NCI-H1105 treated with DMSO at 0.1 percent for 48 hours (cell line): ENCODE data around the gene PEX11B.

Experiments used
- DNase-seq: peaks from one replicate; lab custom pipeline; 2025; lab: John Stamatoyannopoulos, UW

PEX11B gene

GRCh38 chr1:145906954-145907753 is 11.4 kb downstream of the PEX11B start:
- no peak for DNase-seq

DNA sequence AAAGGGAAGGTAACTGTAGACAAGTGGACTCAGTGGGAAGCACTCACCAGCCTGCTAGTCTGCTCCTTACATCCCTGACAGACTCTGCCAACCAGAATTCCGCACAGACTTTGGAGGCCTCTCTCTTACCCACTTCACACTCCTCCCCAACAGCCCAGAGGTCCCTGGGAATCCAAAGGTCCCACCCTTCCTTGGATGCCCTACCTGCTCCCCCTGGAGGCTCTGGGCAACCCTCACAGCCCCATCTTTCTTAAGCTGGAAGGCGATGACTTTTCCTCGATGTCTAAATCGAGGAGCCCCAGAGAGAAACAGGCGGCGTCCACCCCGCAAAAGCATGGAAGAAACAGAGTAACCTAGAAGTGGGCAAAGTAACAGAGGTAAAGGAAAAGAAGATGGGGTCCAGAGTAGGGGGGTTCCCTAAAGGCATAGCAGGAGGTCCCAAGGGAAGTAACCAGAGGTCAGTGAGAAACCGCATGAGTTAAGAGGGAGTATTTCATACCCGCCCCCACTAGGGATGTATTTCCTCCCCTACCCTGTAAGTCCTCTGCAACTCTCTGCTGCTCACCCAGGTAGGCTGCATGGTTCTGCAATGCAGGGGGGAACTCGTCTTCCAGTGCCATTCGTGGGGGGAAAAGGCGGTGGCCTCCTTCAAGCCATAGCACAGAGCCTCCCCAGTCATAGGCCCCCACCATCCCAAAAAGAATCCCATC is 17.1 kb downstream of the PEX11B start:
- DNase-seq: no peak

- DNase-seq: no peak
Measured at GRCh38 chr1:145898756-145899155, 19.8 kb downstream of the PEX11B start.

- no peak for DNase-seq
Measured at GRCh38 chr1:145897969-145898368, 20.5 kb downstream of the PEX11B start.

DNA sequence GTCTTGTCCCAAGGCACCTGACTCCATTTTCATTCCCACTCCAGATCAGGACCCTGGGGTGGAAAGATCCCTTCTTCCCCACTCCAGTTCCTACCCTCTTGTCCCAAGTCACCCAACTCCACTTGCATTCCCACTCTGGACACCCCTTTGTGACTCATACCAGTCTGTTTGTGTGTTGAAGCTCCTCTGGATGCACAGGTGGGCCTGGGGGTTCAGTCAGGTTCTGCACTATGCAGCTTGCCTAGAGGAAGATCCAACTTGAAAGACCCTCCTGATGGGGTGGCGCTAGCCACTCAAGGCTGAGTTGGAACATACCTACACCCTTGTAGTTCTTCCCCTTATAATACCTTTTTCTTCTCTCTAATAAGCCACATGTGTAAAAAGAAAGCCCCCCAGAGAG is 23.0 kb downstream of the PEX11B start:
- no peak for DNase-seq

DNA sequence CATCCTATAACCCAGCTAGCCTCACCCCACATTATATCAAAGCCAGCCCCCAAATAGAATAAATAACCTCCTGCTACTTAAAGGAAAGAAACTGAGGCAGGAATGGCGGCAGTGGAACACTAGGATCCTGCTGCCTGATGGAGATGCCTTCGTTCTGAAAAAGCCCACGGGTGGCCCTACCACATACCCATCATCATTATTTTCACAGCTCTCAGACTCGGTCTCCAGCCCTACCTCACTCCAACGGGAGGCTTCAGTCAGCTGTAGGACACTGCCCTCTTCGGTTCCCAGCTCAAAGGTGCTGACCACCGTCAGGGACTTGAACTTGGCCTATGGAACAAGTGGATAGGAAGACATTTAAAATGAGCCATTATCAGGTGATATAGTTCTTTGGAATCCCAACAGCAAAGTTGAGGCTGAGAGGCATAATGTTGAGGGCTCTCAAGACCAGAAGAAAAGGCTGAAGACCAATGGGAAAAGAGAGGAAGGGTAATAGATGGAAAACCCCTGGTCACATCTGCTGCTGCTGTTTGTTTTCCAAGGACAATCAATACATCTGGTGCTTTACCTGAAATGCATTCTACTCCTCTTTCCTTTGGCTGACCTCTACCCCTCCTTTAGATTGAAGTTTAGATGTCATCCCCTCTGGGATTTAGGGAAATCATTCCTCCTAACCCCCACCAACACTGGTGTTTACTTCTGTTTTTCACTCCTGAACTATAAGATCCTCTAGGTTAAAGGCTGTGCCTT is 25.0 kb downstream of the PEX11B start:
- no peak for DNase-seq

- no peak for DNase-seq
Measured at GRCh38 chr1:145892486-145893087, 25.9 kb downstream of the PEX11B start.

DNA sequence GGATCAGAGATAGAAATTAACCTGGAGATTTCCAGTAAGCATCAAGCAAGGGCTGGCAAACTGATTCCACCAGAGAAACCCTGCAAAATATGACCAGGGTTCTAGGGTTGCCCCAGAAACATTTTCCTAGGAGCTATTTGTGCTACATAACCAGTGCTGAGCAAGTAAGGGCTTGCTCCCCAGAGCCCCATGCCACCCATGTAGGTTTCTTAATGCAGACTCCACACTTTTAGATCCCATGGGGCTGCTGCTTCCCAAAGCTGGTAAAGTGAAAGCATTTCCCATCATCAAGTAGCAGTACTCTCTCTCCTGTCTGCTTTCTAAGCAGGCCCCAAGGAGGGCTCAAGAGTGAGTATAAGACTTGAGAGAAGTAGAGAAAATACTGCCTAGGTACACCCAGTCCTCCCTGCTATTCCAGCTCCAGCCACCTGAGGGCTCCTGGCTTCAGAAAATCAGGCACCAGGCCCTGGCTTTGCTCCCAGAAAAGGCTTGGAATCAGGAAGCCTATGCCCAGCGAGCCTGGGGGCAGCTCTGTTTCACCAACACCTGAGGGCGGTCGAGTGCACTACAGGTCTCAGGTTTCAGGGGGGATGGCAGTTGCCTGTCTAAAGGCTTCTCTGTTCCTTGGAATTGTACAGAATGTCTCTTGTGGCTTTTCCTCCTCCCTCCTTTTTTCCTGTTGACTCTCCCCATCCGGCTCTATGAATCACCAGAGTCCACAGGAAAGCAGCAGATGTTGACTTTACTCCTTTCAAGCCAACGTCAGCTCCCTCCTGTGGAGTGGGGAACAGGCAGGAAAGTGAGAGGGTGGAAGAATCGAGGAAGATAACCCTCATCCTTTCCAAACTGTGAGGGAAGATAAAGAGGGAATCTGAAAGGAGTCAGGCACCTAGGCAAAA is 26.7 kb downstream of the PEX11B start:
- peak; percentile 97 for DNase-seq

DNA sequence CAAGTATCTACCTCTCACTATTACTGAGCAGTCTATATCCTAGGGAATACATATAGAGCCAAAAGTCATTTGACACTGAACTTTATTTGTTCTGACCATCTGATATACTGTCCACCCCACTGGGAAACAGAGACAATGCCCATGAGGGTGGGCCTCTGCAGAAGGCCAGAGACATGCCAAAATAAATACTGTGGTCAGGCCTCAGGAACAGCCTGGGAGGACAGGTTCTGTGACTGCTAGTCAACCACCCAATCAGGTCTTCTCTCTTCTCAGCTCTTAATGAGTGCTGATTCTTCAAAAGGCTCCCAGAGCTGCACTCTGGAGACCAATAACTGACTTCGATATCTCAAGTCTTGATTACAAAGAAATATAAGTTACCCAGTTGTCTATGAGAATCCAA is 27.4 kb downstream of the PEX11B start:
- DNase-seq: no peak

DNA sequence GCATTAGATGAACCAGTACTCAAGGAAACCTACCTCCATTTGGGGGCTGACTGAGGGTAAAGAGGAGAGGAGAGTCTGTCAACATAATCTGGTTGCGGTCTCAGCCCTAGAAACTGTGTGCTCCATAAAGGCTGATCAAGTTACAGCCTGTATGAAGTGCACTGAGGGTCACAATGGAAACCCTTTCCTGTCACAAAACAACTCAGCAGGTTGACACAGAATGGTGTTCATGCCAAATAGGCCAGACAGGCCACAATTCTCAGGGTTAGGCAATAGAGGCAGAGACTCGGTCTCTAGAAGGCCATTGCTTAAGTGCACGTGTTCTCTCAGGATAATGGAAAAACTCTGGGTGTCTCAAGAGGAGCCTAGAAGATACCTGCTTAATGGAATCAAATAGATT is 28.8 kb downstream of the PEX11B start:
- DNase-seq: no peak

DNA sequence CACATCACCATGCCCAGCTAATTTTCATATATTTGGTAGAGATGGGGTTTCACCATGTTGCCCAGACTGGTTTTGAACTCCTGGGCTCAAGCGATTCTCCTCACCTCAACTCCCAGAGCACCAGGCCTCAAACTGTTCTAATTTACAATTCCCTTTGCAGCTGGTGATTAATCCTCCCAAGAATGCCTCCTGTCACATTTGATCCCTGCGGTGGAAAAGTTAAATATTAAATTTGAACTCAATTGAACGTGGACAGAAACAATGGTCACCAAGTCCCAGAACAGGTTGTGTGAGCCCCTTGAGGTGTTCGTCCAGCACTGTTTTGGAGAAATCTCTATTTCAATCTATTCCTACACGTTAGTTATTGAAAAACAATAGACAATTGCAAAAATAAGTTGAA is 30.9 kb downstream of the PEX11B start:
- no peak for DNase-seq

DNA sequence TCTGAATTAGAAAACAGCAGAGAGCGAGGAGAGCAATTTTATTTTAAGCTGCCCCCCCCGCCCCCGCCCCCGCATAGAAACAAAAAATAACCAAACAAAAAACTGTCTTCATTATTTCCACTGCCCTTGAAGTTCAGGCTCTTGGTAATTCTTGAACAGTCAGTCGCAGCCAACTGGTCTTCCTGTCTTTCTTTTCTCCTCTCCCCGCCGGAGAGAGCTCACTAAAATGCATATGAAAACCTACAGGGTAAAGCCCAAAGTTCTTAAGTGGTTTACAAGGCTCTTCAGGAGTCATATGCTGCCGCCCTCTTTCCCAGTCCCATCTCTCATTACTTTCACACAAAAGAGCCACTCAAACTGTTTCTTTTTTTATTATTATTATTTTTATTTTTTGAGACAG is 31.7 kb downstream of the PEX11B start:
- no peak for DNase-seq

GRCh38 chr1:145886390-145886789 is 32.1 kb downstream of the PEX11B start:
- no peak for DNase-seq

- DNase-seq: peak; percentile 52
Measured at GRCh38 chr1:145885738-145886287, 32.7 kb downstream of the PEX11B start, which contains the start of gene ANKRD35. TSS of gene ANKRD35 (minus strand) at chr1:145885866. CDS start at chr1:145885758, 108 bp downstream.

- no peak for DNase-seq
Measured at GRCh38 chr1:145884675-145885074, 33.8 kb downstream of the PEX11B start.

GRCh38 chr1:145879775-145880174 is 38.7 kb downstream of the PEX11B start:
- DNase-seq: peak; percentile 93

- DNase-seq: no peak
Measured at GRCh38 chr1:145878724-145879123, 39.8 kb downstream of the PEX11B start.

DNA sequence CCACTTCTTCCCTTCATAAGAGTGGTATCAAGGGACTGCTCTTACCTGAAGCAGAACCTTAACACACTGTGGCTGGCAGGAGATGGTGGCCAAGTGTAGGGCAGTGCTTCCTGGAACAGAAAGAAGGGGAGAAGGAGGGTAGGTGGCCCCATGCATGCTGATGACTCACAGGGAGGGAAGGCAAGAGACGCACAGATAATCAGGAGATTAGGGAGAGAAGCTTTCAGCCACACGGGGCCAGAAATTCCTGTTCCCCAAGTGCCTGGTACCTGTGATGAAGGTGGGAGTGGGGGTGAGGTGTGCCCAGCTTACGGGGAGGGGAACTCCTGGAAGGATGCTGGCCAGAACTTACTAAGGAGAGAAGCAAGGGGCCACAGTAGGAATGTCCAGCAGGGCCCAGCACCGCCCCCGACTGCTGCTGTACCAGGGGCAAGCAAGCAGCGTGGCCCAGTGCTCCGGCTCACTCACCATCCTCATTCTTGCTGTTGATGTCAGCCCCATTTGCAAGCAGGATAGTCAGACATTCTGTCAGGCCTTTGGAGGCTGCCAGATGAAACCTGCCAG is 40.5 kb downstream of the PEX11B start:
- no peak for DNase-seq

DNA sequence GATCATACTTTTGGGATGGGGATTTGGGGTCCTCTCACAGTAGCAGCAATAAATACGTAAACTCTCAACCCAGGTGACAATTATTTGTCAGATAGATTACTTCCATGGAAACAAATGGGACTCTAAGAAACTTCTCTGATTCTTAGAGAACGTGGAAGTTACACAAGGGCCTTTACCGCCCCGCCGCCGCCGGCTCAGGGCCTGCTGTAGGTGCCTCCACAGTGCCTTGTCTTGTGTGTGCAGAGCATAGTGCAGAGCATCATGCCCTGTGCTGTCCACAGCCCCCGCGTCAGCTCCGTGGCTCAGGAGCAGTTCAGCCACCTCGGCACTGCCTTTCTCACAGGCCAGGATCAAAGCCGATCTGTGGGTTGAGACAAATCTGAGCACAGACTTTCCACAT is 43.9 kb downstream of the PEX11B start:
- no peak for DNase-seq
